WERI-Rb-1 (cell line): ENCODE measurements around the gene LHPP.

Experiments
- DNase-seq: peaks from one replicate; pipeline ENCODE4 v3.0.0-alpha.2; 2020
- H3K27ac ChIP-seq: fragments of 250-450 bp; sonication (Bioruptor Pico); 2 replicates; pipeline ENCODE4 v1.5.1; 2020; ENCODE audit warnings: mild to moderate bottlenecking, moderate library complexity
- H3K27me3 ChIP-seq: fragments of 250-450 bp; sonication (Bioruptor Pico); 2 replicates; pipeline ENCODE4 v1.5.1; 2021; ENCODE audit warnings: mild to moderate bottlenecking, low read depth, moderate library complexity; ENCODE audit not compliant: insufficient read depth, severe bottlenecking
- H3K36me3 ChIP-seq: fragments of 250-450 bp; sonication (Bioruptor Pico); 2 replicates; pipeline ENCODE4 v1.5.1; 2020; ENCODE audit warnings: mild to moderate bottlenecking, moderate library complexity
- H3K4me3 ChIP-seq: 2 replicates; pipeline ENCODE4 v1.5.1; 2011; ENCODE audit warnings: low read depth, mild to moderate bottlenecking, control low read depth, low read length
- H3K9me3 ChIP-seq: fragments of 250-450 bp; sonication (Bioruptor Pico); 2 replicates; pipeline ENCODE4 v1.5.1; 2021; ENCODE audit warnings: mild to moderate bottlenecking, moderate library complexity; ENCODE audit not compliant: severe bottlenecking
- TF ChIP-seq, protein P1 (sequence below): IDR thresholded peaks from 2 replicates; pipeline ENCODE4 v1.5.1; 2011; ENCODE audit warnings: low read depth, mild to moderate bottlenecking, control low read depth, inconsistent platforms, low read length

LHPP gene

DNA sequence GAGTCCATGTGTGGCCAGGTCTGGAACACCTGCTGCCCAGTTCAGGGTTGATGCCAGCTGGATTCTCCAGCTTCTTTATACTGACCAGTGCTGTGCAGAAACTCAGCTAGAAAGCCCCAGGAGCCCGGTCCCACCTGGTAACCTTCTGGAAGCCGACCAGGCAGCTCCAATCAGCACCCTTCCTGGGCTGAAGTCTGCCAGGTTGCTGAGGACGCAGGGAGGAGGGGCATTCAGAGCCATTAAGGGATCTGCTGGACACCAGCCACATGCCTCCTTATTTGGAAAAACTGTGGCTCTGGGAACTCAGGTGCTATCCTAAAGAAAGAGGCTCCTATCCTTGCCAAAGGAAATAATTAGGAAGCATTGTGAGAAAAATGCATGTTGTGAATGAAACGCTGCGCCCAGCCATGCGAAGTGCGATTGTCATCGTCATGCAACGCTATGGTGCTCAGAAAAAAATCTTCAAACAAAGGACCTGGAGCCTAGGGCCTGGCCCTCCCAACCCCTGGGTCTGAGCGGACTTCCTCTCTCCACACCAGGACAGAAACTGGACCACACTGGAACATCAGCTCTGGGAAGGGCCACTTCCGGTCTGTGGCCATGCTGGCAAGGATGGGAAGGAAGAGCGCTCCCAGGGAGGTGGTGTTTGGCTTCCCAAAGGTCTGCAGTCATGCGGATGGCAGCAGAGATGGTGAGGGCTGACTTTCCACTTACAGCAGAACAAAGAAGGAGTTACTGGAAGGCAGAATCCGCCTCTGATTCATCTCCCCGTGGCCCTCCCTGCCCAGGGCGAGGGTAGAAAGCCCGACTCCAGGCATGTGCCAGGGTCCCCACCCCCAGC, 192.4 kb downstream of the LHPP start:
- Histone ChIP-seq H3K4me3 (no peak overlapping the region), H3K36me3 (no peaks in the 10 kb centered on the region; the same call in 1 of the 2 replicates), H3K27ac (no peak overlapping the region), H3K27me3 (no peaks in the 10 kb centered on the region), H3K9me3 (no peaks in the 10 kb centered on the region)
- TF ChIP-seq, protein P1, sequence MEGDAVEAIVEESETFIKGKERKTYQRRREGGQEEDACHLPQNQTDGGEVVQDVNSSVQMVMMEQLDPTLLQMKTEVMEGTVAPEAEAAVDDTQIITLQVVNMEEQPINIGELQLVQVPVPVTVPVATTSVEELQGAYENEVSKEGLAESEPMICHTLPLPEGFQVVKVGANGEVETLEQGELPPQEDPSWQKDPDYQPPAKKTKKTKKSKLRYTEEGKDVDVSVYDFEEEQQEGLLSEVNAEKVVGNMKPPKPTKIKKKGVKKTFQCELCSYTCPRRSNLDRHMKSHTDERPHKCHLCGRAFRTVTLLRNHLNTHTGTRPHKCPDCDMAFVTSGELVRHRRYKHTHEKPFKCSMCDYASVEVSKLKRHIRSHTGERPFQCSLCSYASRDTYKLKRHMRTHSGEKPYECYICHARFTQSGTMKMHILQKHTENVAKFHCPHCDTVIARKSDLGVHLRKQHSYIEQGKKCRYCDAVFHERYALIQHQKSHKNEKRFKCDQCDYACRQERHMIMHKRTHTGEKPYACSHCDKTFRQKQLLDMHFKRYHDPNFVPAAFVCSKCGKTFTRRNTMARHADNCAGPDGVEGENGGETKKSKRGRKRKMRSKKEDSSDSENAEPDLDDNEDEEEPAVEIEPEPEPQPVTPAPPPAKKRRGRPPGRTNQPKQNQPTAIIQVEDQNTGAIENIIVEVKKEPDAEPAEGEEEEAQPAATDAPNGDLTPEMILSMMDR = no peak
- no peak for DNase-seq

- H3K4me3 ChIP-seq = no peak overlapping the region
- no peak overlapping the region for H3K27ac ChIP-seq
- TF ChIP-seq, protein P1 = no peak
- H3K36me3 ChIP-seq = no peaks in the 10 kb centered on the region; the same call in 1 of the 2 replicates
- H3K9me3 ChIP-seq = no peaks in the 10 kb centered on the region
- no peaks in the 10 kb centered on the region for H3K27me3 ChIP-seq
- no peak for DNase-seq
Observed at GRCh38 chr10:124654686-124655085, 193.1 kb downstream of the LHPP start.

DNA sequence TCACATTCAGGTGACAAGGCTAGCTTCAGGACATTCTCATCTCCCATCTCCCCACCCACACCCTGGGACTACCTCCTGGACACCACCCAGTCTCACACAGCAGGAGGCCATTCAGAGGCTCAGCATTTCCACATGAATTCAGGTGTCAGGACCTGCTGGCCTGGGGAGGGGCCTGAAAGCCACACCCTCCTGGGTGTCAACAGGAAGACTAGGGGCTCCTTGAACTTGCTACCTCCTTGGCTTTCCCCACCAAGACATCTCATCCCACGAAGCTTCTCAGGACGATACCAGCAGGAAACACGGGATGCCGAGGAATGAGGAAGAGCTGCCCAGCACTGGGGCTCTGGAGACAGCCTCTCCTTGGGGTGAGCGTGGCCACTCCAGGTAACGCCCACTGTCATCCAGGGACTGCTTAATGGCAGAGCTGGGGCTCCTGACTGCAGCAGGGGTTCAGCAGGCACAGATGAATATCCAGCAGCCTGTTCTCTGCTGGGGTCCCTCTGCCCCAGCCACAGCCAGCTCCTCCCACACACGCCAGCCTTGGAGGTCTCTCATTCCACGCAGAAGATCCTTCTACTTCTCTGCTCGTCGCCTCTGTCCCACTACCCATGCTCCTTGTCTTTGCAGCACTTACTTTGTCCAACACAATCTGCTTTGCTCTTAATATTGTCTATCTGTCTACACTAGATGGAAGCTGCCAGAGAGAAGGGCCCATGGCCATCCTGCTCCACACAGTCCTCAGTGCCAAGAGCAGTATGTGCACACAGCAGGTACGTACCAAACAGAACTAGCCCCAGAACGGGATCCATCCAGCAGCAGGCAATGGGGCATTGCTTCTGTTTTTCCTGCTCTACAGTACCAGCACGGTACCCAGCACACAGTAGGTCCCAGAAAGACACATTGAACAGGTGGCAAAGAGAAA, 193.8 kb downstream of the LHPP start:
- no peak overlapping the region for H3K27ac ChIP-seq
- TF ChIP-seq, protein P1 = no peak
- no peaks in the 10 kb centered on the region for H3K27me3 ChIP-seq
- H3K4me3 ChIP-seq = no peak overlapping the region
- no peak for DNase-seq
- H3K9me3 ChIP-seq = no peaks in the 10 kb centered on the region
- H3K36me3 ChIP-seq = no peaks in the 10 kb centered on the region; the same call in 1 of the 2 replicates

DNA sequence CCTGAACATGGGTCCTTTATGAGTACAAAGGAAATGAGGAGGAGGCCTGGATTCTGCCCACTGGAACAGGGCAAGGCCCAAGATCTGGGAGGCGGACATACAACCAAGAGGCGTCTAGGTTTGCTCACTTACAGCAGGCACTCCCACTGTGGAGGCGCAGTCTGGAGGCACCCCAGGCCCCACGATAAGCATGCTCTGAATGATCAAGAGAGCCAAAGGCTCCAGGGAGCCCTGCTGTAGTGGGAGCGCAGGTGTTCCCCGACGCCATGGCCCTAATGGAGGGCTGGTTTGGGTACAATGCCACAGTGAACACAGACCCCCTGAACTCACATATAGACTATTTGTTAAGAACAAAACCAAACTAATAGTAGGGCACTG, 194.5 kb downstream of the LHPP start:
- no peak overlapping the region for H3K4me3 ChIP-seq
- H3K9me3 ChIP-seq = no peaks in the 10 kb centered on the region
- no peaks in the 10 kb centered on the region for H3K27me3 ChIP-seq
- TF ChIP-seq, protein P1 = no peak
- no peaks in the 10 kb centered on the region; the same call in 1 of the 2 replicates for H3K36me3 ChIP-seq
- no peak for DNase-seq
- no peak overlapping the region for H3K27ac ChIP-seq

GRCh38 chr10:124656541-124656940, 194.9 kb downstream of the LHPP start:
- Histone ChIP-seq H3K4me3 (no peak overlapping the region), H3K27me3 (no peaks in the 10 kb centered on the region), H3K9me3 (no peaks in the 10 kb centered on the region), H3K27ac (no peak overlapping the region), H3K36me3 (no peaks in the 10 kb centered on the region; the same call in 1 of the 2 replicates)
- TF ChIP-seq, protein P1 = no peak
- no peak for DNase-seq
